Ovary (tissue), 9 donors: ENCODE measurements around the gene TIPRL. TPM values are rescaled to one million over a fixed set of nuclear protein-coding genes. Genes with fewer than 3 reads are reported as not detected.
"Not testable (repeated sequence)": the region's sequence is repeated elsewhere in the genome, so short reads cannot be mapped to it uniquely, and the experiment has no call there.

Experiments used
- DNase-seq, 5 donors: peaks; one replicate each; pipeline ENCODE4 v3.0.0-alpha.2; 2019 to 2020
- H3K27ac ChIP-seq, 2 donors: fragments of 200-600 bp; one replicate each; pipeline versions ENCODE4 v1.5.1 to v1.8.0; 2019 to 2022
- H3K27me3 ChIP-seq: fragments of 200-600 bp; one replicate; pipeline ENCODE4 v1.8.0; 2022
- H3K36me3 ChIP-seq: fragments of 200-600 bp; sonication (generic); one replicate; pipeline ENCODE4 v1.5.1; 2019
- H3K4me1 ChIP-seq: one replicate; pipeline ENCODE4 v1.8.1; 2013; ENCODE audit warnings: mild to moderate bottlenecking, moderate library complexity; ENCODE audit not compliant: insufficient read depth
- H3K4me3 ChIP-seq: fragments of 200-600 bp; sonication (generic); one replicate; pipeline ENCODE4 v1.5.1; 2017
- H3K9me3 ChIP-seq, 2 donors: fragments of 200-600 bp in 1 of 2; sonication (generic) in 1 of 2; one replicate each; pipeline versions ENCODE4 v1.5.1 to v1.8.1; 2013 to 2019; ENCODE audit warnings: mild to moderate bottlenecking in 1 of 2, moderate library complexity in 1 of 2
- EP300 ChIP-seq: sonication (generic); formaldehyde crosslinking; IDR thresholded peaks from one replicate; pipeline ENCODE4 v1.6.1; 2017; ENCODE audit warnings: antibody characterized with exemption
- POLR2A ChIP-seq: fragments of 450-650 bp; IDR thresholded peaks from one replicate; pipeline ENCODE4 v1.6.1; 2017; ENCODE audit warnings: antibody characterized with exemption, mild to moderate bottlenecking, moderate library complexity
- WGBS, 3 donors: extraction: QIAGEN DNeasy Blood & Tissue Kit in 1 of 3; methylation state at CpG; one replicate each; pipeline versions ENCODE4 v1.1.5 to v1.1.7; 2013 to 2017; 5-methylcytosine and 5-hydroxymethylcytosine counted together
- intact Hi-C, 4 donors: fragments of 100-400 bp; cut with DNase I; formaldehyde crosslinking; loops; one replicate each; pipeline versions ENCODE4 v1.11.0 to v1.15.1; 2022 to 2023
- polyA plus RNA-seq, 2 donors: library from polyadenylated mRNA; stranded (reverse); fragments of 200-250 nt in 1 of 2; fragments of 350-450 nt in 1 of 2; fragmentation: Illumina TruSeq in 1 of 2; extraction: RNeasy Lipid Tissue Mini Kit (QIAGEN cat#74804) in 1 of 2; gene quantifications; one replicate each; pipeline ENCODE4 v1.2.3, GENCODE V29; 2013 to 2014
- total RNA-seq, 7 donors: library from RNA; depleted of rRNA in 2 of 7; stranded (reverse); fragments of >200 nt in 2 of 7; fragmentation: NEBNext Ultra II Directional in 3 of 7; extraction: Animal tissue kit (Norgen Biotek cat#: 25700) in 3 of 7; gene quantifications; one replicate each; pipeline versions ENCODE4 v1.1.0 to v1.2.4, GENCODE V29; 2016 to 2023
- TF ChIP-seq, protein P1 (sequence below), 3 donors: fragments of 450-650 bp in 2 of 3; fragments of 200-600 bp in 1 of 3; IDR thresholded peaks; one replicate each; pipeline versions ENCODE4 v1.5.1 to v1.8.0; 2016 to 2022; ENCODE audit warnings: antibody characterized with exemption in 3 of 3, mild to moderate bottlenecking in 1 of 3
- donor health status: DM: no; HTN: no; CAD: no; lungs with moderate emphysema.
- donor health status: DM: no; HTN: no; CAD: no.
- donor health status: Bipolar disorder and iron deficiency.
- donor health status: DM: yes; HTN: yes; CAD: no.
- donor health status: DM: no; HTN: no; CAD: no.
- donor health status: DM: yes; HTN: yes; CAD: no.

Gene TIPRL
- total and polyA plus RNA-seq, 9 donors, result 13.9 to 35.2 (median 25.6) TPM

DNA sequence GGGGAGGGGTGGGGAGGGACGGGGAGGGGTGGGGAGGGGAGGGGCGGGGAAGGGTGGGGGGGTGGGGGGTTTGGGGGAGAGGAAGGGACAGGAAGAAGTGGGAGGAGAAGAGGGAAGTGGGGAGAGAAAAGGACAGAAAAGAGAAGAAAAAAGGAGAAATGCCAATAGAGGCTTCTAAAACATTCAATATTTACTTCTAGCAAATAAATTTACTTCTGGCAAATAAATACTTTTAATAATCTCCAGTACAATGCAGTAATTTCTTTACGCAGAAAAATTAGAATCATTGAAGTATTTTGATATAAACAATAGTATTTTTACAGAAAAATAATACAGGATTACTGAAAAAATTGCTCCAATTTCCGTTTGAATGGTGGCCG is 32.6 kb upstream of the TIPRL start:
- Histone ChIP-seq H3K4me3 (no peak overlapping the region), H3K4me1 (no peaks in the 10 kb centered on the region), H3K9me3 (no peaks in the 10 kb centered on the region), H3K27me3 (no peaks in the 10 kb centered on the region), H3K36me3 (no peaks in the 10 kb centered on the region), H3K27ac (no peak overlapping the region)
- 56 to 75% (median 57%) methylated on average over 3 to 5 of the region's 5 CpGs for WGBS, 3 donors
- intact Hi-C loops, result no loop called here
- no peak for DNase-seq
- TF ChIP-seq EP300 (no peak), POLR2A (no peak)
- TF ChIP-seq, protein P1, sequence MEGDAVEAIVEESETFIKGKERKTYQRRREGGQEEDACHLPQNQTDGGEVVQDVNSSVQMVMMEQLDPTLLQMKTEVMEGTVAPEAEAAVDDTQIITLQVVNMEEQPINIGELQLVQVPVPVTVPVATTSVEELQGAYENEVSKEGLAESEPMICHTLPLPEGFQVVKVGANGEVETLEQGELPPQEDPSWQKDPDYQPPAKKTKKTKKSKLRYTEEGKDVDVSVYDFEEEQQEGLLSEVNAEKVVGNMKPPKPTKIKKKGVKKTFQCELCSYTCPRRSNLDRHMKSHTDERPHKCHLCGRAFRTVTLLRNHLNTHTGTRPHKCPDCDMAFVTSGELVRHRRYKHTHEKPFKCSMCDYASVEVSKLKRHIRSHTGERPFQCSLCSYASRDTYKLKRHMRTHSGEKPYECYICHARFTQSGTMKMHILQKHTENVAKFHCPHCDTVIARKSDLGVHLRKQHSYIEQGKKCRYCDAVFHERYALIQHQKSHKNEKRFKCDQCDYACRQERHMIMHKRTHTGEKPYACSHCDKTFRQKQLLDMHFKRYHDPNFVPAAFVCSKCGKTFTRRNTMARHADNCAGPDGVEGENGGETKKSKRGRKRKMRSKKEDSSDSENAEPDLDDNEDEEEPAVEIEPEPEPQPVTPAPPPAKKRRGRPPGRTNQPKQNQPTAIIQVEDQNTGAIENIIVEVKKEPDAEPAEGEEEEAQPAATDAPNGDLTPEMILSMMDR (IDR thresholded peaks at IDR 0.05), result no peak

DNA sequence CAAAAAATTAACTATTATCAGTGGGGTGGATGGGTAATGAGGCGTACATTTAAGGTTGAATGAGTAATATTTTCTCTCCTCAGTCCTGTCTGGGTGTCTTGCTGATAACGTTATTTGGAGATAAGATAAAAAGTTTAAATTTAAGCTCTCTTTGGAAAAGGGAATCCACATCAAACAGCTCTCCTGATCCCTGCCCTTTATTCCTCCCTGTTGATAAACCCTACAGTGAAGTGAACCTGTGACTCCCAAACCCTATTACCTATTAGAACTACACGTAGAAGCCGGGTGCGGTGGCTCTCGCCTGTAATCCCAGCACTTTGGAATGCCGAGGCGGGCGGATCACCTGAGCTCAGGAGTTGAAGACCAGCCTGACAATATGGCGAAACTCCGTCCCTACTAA is 32.1 kb upstream of the TIPRL start:
- H3K27ac ChIP-seq, result no peak overlapping the region
- WGBS, 3 donors, result 88 to 90% (median 90%) methylated on average over 11 of the region's 11 CpGs
- no peak for DNase-seq
- no peaks in the 10 kb centered on the region for H3K27me3 ChIP-seq
- H3K9me3 ChIP-seq, result no peaks in the 10 kb centered on the region
- intact Hi-C loops, result no loop called here
- no peak overlapping the region for H3K4me3 ChIP-seq
- no peaks in the 10 kb centered on the region for H3K36me3 ChIP-seq
- no peaks in the 10 kb centered on the region for H3K4me1 ChIP-seq
- TF ChIP-seq EP300 (no peak), POLR2A (no peak)
- TF ChIP-seq, protein P1 (IDR thresholded peaks at IDR 0.05), result no peak

DNA sequence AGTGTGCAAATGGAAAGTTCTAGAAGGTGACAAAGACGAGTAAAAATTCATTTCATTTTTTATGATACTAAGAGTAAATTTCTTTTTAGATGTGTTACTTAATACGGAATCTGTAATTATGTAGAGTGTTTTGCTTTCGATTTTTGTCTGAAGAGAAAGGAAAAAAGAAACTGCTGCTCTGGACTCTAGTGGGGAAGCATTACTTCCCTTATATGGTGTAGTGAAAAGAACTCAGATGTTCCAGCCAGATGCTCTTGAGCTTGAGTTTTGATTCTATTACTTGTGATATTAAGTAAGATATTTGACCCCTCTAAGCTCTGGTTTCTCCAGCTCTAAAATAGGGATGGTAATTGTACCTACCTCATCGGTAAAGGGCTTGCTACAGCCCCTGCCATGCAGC is 29.8 kb upstream of the TIPRL start:
- Histone ChIP-seq H3K36me3 (no peaks in the 10 kb centered on the region), H3K9me3 (no peaks in the 10 kb centered on the region), H3K4me3 (no peak overlapping the region), H3K27ac (no peak overlapping the region), H3K4me1 (no peaks in the 10 kb centered on the region), H3K27me3 (no peaks in the 10 kb centered on the region)
- TF ChIP-seq EP300, result no peak
- no peak for DNase-seq
- intact Hi-C loops, result no loop called here
- WGBS, 3 donors, result 12 to 29% (median 16%) methylated on average over 4 of the region's 4 CpGs

DNA sequence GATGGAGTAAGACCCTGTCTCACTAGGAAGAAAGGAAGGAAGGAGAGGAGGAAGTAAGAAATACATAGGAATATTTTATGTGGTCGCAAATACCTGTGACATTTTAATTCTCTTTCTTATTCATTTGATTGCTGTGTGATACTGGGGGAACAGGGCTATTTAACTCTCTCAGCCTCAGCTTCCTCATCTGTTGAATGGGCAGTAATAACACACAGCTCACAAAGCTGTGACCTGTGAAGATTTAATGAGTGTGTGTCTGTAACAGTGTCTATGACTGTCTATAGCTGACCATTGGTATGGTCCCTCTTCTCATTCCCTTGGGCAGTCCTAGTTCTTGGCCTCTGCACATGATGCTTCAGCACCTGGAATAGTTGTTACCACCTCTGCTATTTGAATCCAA is 28.5 kb upstream of the TIPRL start:
- no peak for TF ChIP-seq POLR2A
- no peak for TF ChIP-seq EP300
- TF ChIP-seq, protein P1 (IDR thresholded peaks at IDR 0.05), result no peak
- intact Hi-C loops, result no loop called here
- no peak overlapping the region for H3K4me3 ChIP-seq
- no peaks in the 10 kb centered on the region for H3K4me1 ChIP-seq
- H3K9me3 ChIP-seq, result no peaks in the 10 kb centered on the region
- no peak overlapping the region for H3K27ac ChIP-seq
- no peaks in the 10 kb centered on the region for H3K27me3 ChIP-seq
- H3K36me3 ChIP-seq, result no peaks in the 10 kb centered on the region
- DNase-seq, result no peak
- 96 to 100% (median 98%) methylated on average over 1 of the region's 1 CpG for WGBS, 3 donors

DNA sequence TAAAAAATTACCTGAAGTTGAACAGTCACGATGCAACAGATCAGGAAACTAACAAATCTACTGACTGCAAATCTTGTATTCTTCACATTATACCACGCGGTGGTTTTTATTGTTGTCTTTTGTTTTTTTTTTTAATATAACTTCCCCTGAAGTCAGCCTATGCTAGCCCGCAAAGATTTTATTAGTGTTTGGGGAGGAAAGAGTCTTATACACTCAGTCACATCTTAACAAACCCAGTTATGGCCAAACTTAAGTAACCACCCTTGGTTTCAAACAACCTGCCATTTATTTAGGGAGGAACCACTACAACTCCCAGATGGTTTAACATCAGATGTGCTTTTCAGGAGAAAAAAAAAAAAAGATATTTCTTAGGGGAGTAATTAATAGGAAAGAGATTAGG is 26.8 kb upstream of the TIPRL start:
- no peaks in the 10 kb centered on the region for H3K27me3 ChIP-seq
- WGBS, 3 donors, result 89 to 93% (median 91%) methylated on average over 4 of the region's 4 CpGs
- H3K4me1 ChIP-seq, result no peaks in the 10 kb centered on the region
- H3K9me3 ChIP-seq, result no peaks in the 10 kb centered on the region
- TF ChIP-seq, protein P1 (IDR thresholded peaks at IDR 0.05), result no peak
- TF ChIP-seq EP300, result no peak
- no peak for TF ChIP-seq POLR2A
- DNase-seq, result no peak
- H3K36me3 ChIP-seq, result no peaks in the 10 kb centered on the region
- H3K27ac ChIP-seq, result no peak overlapping the region
- intact Hi-C loops, result no loop called here
- no peak overlapping the region for H3K4me3 ChIP-seq

DNA sequence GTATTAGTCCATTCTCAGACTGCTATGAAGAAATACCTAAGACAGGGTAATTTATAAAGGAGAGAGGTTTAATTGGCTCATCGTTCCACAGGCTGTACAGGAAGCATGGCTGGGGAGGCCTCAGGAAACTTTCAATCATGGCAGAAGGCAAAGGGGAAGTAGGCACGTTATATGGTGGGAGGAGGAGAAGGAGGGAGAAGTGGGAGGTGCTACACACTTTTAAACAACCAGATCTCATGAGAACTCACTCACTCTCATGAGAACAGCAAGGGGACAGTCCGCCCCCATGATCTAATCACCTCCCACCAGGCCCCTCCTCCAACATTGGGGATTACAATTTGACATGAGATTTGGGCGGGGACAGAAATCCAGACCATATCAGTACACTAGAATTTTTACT is 24.1 kb upstream of the TIPRL start:
- H3K4me1 ChIP-seq, H3K27me3 ChIP-seq, H3K36me3 ChIP-seq, H3K27ac ChIP-seq, H3K4me3 ChIP-seq, H3K9me3 ChIP-seq, intact Hi-C loops, DNase-seq: not testable (repeated sequence)
- 66 to 80% (median 71%) methylated on average over 4 of the region's 4 CpGs for WGBS, 3 donors
